ENCODE measurements around the gene UPP2.
A peak's percentile ranks its signal among the peaks of the same experiment; 100 is the strongest.

DNA sequence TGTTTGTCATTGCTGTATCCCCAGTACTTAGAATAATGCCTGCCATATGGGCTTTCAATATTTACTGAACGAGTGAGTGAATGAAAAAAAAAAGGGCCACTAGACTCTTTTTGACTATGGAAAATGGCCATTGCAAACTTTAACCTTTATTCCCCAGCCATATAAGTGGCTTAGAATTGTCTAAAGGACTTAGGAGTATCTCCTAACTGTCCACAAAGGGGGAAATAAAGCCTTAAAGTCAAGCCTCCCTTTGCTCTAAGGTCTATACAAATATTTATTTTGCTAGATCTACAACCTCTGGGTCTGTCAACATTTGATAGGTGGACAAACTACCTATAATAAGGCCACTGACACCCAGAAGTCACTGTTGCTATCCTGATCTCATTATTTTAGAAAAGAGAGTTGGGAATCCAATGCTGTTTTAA lies 25.7 kb downstream of the UPP2 start:
- TF ChIP-seq TBL1XR1 (IDR thresholded peaks at IDR 0.05; ENCODE audit: borderline replicate concordance, low read length, partially characterized antibody): no peak
- TF ChIP-seq, protein P1, sequence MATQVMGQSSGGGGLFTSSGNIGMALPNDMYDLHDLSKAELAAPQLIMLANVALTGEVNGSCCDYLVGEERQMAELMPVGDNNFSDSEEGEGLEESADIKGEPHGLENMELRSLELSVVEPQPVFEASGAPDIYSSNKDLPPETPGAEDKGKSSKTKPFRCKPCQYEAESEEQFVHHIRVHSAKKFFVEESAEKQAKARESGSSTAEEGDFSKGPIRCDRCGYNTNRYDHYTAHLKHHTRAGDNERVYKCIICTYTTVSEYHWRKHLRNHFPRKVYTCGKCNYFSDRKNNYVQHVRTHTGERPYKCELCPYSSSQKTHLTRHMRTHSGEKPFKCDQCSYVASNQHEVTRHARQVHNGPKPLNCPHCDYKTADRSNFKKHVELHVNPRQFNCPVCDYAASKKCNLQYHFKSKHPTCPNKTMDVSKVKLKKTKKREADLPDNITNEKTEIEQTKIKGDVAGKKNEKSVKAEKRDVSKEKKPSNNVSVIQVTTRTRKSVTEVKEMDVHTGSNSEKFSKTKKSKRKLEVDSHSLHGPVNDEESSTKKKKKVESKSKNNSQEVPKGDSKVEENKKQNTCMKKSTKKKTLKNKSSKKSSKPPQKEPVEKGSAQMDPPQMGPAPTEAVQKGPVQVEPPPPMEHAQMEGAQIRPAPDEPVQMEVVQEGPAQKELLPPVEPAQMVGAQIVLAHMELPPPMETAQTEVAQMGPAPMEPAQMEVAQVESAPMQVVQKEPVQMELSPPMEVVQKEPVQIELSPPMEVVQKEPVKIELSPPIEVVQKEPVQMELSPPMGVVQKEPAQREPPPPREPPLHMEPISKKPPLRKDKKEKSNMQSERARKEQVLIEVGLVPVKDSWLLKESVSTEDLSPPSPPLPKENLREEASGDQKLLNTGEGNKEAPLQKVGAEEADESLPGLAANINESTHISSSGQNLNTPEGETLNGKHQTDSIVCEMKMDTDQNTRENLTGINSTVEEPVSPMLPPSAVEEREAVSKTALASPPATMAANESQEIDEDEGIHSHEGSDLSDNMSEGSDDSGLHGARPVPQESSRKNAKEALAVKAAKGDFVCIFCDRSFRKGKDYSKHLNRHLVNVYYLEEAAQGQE (IDR thresholded peaks at IDR 0.05; ENCODE audit: borderline replicate concordance in 1 of 2, low read depth in 1 of 2, low read length in 2 of 2): 0 out of 4 replicates have a peak, but pooled peaks of 1 of the 2 experiments have one; percentile 16
- no peak for TF ChIP-seq KDM5A (IDR thresholded peaks at IDR 0.05; ENCODE audit: borderline replicate concordance, low read length)
- no peak for TF ChIP-seq ARNT (IDR thresholded peaks at IDR 0.05)
